Measurements from ENCODE around the gene TBC1D10A.

TBC1D10A gene

DNA sequence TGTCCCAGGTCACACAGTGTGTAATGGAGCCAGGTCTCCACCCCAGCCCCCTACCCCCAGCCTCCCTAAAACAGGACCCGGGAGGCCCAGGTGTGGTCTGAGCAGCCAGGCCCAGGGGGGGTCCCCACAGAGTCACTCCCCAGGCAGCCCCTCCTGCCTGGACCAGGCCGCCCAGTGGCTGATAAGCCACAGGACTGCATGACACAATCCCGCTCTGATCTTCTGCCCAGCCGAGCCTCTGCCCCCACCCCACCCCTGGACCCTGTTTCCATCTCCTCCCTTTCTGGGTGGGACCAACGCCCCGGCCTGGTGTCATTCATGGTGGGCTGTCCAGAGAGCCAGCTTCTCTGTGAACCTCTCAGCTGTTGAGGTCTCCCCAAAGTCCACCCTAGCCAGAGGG is 72.4 kb downstream of the TBC1D10A start (continued):
- TF ChIP-seq ZNF8 (CRISPR knock-in tag; IDR thresholded peaks at IDR 0.05) (no peak), GLIS3 (CRISPR knock-in tag; IDR thresholded peaks at IDR 0.05) (no peak), BACH2 (CRISPR knock-in tag; IDR thresholded peaks at IDR 0.05; ENCODE audit: borderline replicate concordance) (no peak), ZNF565 (CRISPR knock-in tag; conservative IDR thresholded peaks at IDR 0.05; ENCODE audit: low read depth) (no peak), TCF4 (CRISPR knock-in tag; IDR thresholded peaks at IDR 0.05; ENCODE audit: borderline replicate concordance) (no peak)

DNA sequence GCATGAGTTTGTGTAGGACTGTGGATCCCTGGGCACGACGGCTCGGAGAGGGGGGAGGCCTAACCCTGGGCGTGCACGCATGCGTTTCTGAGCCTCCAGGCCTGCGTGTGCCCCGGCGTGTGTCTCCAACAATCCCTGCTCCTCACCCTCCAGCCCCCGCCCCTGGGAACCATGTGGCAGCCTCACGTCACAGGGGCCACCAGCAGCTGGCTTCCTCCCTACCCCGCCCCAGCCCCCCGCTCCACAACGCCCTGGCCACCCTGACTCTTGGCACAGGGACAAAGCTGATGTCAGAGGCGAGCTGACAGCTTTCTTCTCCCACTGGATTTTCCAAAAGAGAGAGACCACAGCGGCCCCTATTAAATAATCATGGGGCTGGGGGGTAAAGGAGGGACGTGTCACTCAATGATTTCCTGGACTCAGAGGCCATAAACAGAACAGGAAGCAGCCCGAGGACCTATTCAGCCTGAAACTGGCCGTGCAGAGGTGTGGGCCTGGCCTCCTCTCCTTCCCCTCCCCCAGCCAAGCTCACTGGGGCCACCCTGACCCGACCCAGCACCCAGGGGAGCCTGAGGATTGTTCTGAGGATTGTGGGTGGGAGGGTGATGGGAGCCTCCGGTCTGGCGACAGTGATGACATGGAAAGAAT is 73.4 kb downstream of the TBC1D10A start:
- ATAC-seq: no peak
- no peak for TF ChIP-seq TCF4 (CRISPR knock-in tag; IDR thresholded peaks at IDR 0.05; ENCODE audit: borderline replicate concordance)
- no peak for TF ChIP-seq GLIS3 (CRISPR knock-in tag; IDR thresholded peaks at IDR 0.05)
- no peak for TF ChIP-seq TOX (CRISPR knock-in tag; IDR thresholded peaks at IDR 0.05; ENCODE audit: borderline replicate concordance)
- no peak for TF ChIP-seq CSDC2 (CRISPR knock-in tag; IDR thresholded peaks at IDR 0.05)
- TF ChIP-seq OSR1 (CRISPR knock-in tag; IDR thresholded peaks at IDR 0.05): no peak
- TF ChIP-seq ZNF565 (CRISPR knock-in tag; conservative IDR thresholded peaks at IDR 0.05; ENCODE audit: low read depth): no peak
- TF ChIP-seq, protein P1, sequence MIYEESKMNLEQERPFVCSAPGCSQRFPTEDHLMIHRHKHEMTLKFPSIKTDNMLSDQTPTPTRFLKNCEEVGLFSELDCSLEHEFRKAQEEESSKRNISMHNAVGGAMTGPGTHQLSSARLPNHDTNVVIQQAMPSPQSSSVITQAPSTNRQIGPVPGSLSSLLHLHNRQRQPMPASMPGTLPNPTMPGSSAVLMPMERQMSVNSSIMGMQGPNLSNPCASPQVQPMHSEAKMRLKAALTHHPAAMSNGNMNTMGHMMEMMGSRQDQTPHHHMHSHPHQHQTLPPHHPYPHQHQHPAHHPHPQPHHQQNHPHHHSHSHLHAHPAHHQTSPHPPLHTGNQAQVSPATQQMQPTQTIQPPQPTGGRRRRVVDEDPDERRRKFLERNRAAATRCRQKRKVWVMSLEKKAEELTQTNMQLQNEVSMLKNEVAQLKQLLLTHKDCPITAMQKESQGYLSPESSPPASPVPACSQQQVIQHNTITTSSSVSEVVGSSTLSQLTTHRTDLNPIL (CRISPR knock-in tag; IDR thresholded peaks at IDR 0.05; ENCODE audit: low read depth): no peak
- TF ChIP-seq, protein P2, sequence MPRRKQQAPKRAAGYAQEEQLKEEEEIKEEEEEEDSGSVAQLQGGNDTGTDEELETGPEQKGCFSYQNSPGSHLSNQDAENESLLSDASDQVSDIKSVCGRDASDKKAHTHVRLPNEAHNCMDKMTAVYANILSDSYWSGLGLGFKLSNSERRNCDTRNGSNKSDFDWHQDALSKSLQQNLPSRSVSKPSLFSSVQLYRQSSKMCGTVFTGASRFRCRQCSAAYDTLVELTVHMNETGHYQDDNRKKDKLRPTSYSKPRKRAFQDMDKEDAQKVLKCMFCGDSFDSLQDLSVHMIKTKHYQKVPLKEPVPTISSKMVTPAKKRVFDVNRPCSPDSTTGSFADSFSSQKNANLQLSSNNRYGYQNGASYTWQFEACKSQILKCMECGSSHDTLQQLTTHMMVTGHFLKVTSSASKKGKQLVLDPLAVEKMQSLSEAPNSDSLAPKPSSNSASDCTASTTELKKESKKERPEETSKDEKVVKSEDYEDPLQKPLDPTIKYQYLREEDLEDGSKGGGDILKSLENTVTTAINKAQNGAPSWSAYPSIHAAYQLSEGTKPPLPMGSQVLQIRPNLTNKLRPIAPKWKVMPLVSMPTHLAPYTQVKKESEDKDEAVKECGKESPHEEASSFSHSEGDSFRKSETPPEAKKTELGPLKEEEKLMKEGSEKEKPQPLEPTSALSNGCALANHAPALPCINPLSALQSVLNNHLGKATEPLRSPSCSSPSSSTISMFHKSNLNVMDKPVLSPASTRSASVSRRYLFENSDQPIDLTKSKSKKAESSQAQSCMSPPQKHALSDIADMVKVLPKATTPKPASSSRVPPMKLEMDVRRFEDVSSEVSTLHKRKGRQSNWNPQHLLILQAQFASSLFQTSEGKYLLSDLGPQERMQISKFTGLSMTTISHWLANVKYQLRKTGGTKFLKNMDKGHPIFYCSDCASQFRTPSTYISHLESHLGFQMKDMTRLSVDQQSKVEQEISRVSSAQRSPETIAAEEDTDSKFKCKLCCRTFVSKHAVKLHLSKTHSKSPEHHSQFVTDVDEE (CRISPR knock-in tag; IDR thresholded peaks at IDR 0.05): no peak
- TF ChIP-seq SNAI2 (CRISPR knock-in tag; IDR thresholded peaks at IDR 0.05): no peak
- TF ChIP-seq ESRRG (CRISPR knock-in tag; IDR thresholded peaks at IDR 0.05): no peak
- TF ChIP-seq ZFP3 (CRISPR knock-in tag; IDR thresholded peaks at IDR 0.05): no peak
- TF ChIP-seq PPARA (CRISPR knock-in tag; IDR thresholded peaks at IDR 0.05; ENCODE audit: borderline replicate concordance): no peak
- TF ChIP-seq PATZ1 (CRISPR knock-in tag; IDR thresholded peaks at IDR 0.05; ENCODE audit: borderline replicate concordance): no peak
- TF ChIP-seq, protein P3, sequence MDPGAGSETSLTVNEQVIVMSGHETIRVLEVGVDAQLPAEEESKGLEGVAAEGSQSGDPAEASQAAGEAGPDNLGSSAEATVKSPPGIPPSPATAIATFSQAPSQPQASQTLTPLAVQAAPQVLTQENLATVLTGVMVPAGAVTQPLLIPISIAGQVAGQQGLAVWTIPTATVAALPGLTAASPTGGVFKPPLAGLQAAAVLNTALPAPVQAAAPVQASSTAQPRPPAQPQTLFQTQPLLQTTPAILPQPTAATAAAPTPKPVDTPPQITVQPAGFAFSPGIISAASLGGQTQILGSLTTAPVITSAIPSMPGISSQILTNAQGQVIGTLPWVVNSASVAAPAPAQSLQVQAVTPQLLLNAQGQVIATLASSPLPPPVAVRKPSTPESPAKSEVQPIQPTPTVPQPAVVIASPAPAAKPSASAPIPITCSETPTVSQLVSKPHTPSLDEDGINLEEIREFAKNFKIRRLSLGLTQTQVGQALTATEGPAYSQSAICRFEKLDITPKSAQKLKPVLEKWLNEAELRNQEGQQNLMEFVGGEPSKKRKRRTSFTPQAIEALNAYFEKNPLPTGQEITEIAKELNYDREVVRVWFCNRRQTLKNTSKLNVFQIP (CRISPR knock-in tag; IDR thresholded peaks at IDR 0.05; ENCODE audit: borderline replicate concordance, low read depth): no peak
- no peak for TF ChIP-seq BACH2 (CRISPR knock-in tag; IDR thresholded peaks at IDR 0.05; ENCODE audit: borderline replicate concordance)
- TF ChIP-seq ZFP30 (CRISPR knock-in tag; IDR thresholded peaks at IDR 0.05): no peak
- TF ChIP-seq ISL1 (CRISPR knock-in tag; IDR thresholded peaks at IDR 0.05): no peak
- no peak for TF ChIP-seq RARB (CRISPR knock-in tag; IDR thresholded peaks at IDR 0.05)

- TF ChIP-seq ZFP30 (CRISPR knock-in tag; IDR thresholded peaks at IDR 0.05) (no peak), BACH2 (CRISPR knock-in tag; IDR thresholded peaks at IDR 0.05; ENCODE audit: borderline replicate concordance) (no peak), SNAI2 (CRISPR knock-in tag; IDR thresholded peaks at IDR 0.05) (no peak), ESRRG (CRISPR knock-in tag; IDR thresholded peaks at IDR 0.05) (no peak), ISL1 (CRISPR knock-in tag; IDR thresholded peaks at IDR 0.05) (no peak), ARNTL (CRISPR knock-in tag; IDR thresholded peaks at IDR 0.05; ENCODE audit: borderline replicate concordance, low read depth) (no peak), CSDC2 (CRISPR knock-in tag; IDR thresholded peaks at IDR 0.05) (no peak), PATZ1 (CRISPR knock-in tag; IDR thresholded peaks at IDR 0.05; ENCODE audit: borderline replicate concordance) (no peak), PPARA (CRISPR knock-in tag; IDR thresholded peaks at IDR 0.05; ENCODE audit: borderline replicate concordance) (no peak), OSR1 (CRISPR knock-in tag; IDR thresholded peaks at IDR 0.05) (no peak)
- TF ChIP-seq, protein P1 (CRISPR knock-in tag; IDR thresholded peaks at IDR 0.05; ENCODE audit: low read depth): no peak
- TF ChIP-seq, protein P2 (CRISPR knock-in tag; IDR thresholded peaks at IDR 0.05): no peak
- ATAC-seq: no peak
Measured at GRCh38 chr22:30252411-30253204, 74.1 kb downstream of the TBC1D10A start.
